HL-60/S4 treated with phorbol 12-myristate 13-acetate at 8.2 ng/mL for 4 days and 3 days (cell line): ENCODE results near the gene PTPRG.

ENCODE experiments used
- in situ Hi-C: fragments of 300-500 bp; cut with MboI; formaldehyde crosslinking; loops from 2 replicates; pipeline ENCODE4 v1.15.0; 2022; ENCODE audit warnings: low sequenced_read_pairs

Gene PTPRG

GRCh38 chr3:61562042-61562720 lies 810 bp downstream of the PTPRG start:
- in situ Hi-C loops, result no loop called here

- in situ Hi-C loops, result no loop called here
Measured at GRCh38 chr3:61562721-61563312, 1.4 kb downstream of the PTPRG start.

DNA sequence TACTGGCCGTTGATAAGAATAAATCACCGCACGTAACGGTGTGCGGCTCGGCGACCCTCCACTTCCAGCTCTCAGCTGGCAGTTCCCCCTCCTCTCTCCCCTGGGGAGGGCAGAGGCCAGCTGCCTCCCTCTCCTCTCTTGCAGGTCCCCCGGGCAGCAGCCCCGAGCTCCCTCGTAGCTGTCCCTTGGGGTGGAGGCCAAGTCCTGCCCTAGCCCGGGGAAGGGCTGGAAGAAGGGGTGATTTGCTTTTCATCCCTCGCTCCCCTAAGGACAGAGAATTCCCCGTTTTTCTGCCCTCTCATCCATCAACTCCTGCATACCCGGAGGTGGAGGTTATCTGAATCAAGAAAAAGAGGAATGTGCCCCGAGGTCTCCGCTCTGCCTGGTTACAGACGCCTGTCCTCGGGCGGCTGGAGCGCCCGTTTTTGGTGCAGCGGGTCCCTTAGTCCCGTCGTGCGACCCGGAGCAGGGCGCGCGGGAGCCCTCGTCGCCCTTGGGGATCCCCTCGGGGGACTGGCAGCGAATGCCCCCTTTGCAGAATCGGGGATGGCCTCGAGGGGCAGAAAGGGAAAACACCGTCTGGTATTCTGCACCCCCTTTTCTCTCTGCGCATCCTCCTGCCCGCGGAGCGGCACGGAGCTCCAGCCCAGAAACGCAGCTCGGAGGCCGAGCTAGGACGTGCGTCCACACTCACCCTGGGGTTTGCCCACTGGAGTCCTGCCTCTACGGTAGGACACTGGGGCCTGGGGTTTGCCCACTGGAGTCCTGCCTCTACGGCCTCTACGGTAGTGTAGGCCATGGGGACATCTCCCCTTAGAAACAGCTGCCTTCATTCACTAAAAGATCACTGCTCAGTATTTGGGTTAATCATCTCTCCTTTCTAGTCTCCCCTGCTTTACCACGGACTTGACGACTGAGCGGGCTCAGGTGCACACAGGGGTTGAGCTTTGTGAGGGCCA lies 2.2 kb downstream of the PTPRG start:
- in situ Hi-C loops, result no loop called here

- in situ Hi-C loops, result no loop called here
Measured at GRCh38 chr3:61564395-61565059, 3.2 kb downstream of the PTPRG start.

- in situ Hi-C loops, result no loop called here
Measured at GRCh38 chr3:61565569-61565968, 4.2 kb downstream of the PTPRG start.

GRCh38 chr3:61568127-61568526 lies 6.8 kb downstream of the PTPRG start:
- in situ Hi-C loops, result no loop called here

- in situ Hi-C loops, result no loop called here
Measured at GRCh38 chr3:61569856-61570580, 8.6 kb downstream of the PTPRG start.

- in situ Hi-C loops, result no loop called here
Measured at GRCh38 chr3:61570813-61571212, 9.4 kb downstream of the PTPRG start.

DNA sequence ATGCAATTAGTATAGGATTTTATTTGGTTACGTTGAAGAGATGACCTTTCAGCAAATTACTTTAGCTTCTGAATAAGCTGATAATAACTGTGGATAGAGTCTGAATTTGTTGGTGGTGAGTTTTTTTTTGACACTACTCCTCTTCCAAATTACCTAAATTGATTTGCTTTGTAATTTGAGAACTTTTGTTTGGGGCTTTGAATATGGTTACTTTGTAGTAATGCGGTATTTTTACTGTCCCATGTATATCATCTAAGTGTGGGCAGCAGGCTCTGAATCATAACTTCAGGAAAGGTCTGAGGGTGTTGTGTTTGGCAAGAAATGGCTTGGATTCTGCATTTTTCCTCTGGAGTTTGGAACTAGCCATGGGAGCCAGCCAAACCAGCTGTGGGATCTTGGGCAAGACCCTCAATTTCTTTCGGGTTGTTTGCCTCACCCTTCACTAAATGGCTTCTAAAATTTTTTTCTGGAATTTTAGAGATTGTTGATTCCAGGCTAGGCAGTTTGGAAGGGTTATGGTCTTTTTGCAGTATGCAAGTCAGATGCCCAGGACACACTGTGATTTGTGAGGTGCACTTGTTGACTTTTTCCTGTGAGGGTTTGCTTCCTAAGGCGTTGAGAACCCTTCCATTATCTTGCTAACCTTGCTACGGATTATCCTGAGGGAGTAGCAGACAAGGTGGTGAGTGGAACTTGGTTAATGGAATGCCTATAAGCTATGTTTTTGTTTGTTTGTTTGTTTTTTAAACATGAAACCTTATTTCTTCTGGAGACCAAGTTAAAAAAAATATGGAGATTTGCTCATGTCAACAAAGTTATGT lies 10.4 kb downstream of the PTPRG start:
- in situ Hi-C loops, result no loop called here

- in situ Hi-C loops, result no loop called here
Measured at GRCh38 chr3:61572879-61573278, 11.5 kb downstream of the PTPRG start.

- in situ Hi-C loops, result no loop called here
Measured at GRCh38 chr3:61573441-61573840, 12.1 kb downstream of the PTPRG start.

GRCh38 chr3:61574854-61575253 lies 13.5 kb downstream of the PTPRG start:
- in situ Hi-C loops, result no loop called here

DNA sequence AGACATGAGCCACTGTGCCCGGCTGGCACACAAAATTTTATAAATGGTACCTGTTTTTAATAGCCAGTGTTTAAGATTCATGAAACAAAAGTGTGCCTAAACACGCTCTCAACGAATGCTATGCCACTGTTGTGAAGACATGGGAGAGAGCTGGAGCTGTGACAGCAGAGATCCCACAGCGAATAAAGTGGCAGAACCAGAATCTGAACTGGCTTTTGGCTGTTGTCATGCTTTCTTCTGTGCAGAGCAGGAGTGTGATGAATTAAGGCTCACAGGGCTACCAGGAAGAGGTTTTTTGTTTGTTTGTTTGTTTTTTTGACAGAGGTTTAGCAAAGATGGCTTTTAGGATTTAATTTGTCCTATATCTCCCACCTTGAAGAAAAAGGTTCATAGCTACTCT lies 14.5 kb downstream of the PTPRG start:
- in situ Hi-C loops, result no loop called here

GRCh38 chr3:61577760-61578159 lies 16.4 kb downstream of the PTPRG start:
- in situ Hi-C loops, result no loop called here

DNA sequence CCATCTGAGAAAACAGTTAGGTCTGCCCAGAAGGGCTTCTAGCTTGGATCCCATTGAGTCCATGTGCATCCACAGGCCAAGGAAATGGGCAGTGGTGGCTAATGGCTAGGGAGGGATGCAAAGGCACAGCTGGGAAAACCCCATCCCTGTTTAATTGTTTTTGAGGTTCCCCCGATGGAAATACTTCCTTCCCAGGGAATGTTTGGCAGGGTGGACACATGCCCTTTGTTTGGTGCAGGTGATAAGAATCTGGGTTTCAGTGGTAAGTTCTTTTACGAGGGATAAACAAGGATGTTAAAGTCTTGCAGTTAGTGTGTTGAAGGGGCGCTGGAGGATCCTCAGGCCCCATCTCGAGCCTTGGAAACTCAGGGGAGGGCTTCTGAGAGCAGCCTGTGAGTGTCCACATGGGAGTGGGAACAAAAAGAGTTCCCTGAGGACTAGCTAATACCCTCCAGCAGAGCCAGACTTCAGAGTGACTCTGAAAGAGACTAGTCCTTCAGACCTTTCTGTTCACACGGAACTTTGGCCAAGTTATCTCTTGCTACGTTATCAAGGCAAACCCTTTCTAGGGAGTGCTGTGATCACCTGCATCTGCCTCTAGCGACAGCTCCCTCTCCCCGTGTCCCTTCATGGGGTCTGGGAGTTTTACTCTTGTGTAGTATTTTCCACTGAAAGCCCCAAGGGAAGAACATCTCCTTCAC lies 17.4 kb downstream of the PTPRG start:
- in situ Hi-C loops, result no loop called here

- in situ Hi-C loops, result no loop called here
Measured at GRCh38 chr3:61579685-61580084, 18.3 kb downstream of the PTPRG start.

GRCh38 chr3:61580982-61581643 lies 19.7 kb downstream of the PTPRG start:
- in situ Hi-C loops, result no loop called here

GRCh38 chr3:61582287-61582686 lies 20.9 kb downstream of the PTPRG start:
- in situ Hi-C loops, result no loop called here

DNA sequence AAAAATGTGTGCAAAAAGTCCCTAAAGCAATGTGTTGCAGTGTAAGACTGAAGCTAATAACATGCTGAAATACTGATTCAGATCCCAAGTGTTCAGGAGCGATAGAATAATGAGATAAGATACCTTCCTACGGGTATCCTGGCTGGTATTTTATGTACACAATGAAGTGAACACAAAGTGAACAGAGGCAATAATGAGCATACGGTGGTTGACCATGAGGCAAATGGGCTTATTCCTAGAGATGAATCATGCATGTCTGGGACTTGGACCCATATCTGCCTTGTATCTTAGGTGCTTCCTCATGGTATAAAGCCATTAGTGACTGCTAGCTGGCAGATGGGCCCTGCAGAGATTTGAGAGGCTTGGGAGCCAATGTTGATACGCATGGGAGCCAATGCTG lies 21.5 kb downstream of the PTPRG start:
- in situ Hi-C loops, result no loop called here
